GM12878 (cell line): Measurements from ENCODE around the gene UHRF1. TPM values are rescaled to one million over a fixed set of nuclear protein-coding genes. Genes with fewer than 3 reads are reported as not detected.

ENCODE experiments used
- ATAC-seq: fragments of 200-7000 bp; cut with Tn5 transposase; 3 replicates; pipeline ENCODE4 v1.9.1; 2020; ENCODE audit warnings: mild to moderate bottlenecking, moderate library complexity
- BruUV-seq: library from RNA; stranded (reverse); fragments of 400-500 nt; replicated peaks from 2 replicates; lab custom pipeline; 2021; lab: Mats Ljungman, UMichigan
- CTCF ChIA-PET: fragments of 300-600 bp; sonication (Branson Sonifier 250); formaldehyde crosslinking; extraction: SDS; loops from one replicate; lab custom pipeline; 2021; ENCODE audit warnings: inconsistent platforms; lab: Yijun Ruan, JAX
- POLR2A ChIA-PET: fragments of 350-600 bp; formaldehyde crosslinking; extraction: SDS; loops from one replicate; lab custom pipeline; 2021; ENCODE audit warnings: inconsistent platforms; lab: Charles Lee
- RAD21 ChIA-PET: fragments of 300-600 bp; sonication (Branson Sonifier 250); formaldehyde crosslinking; loops from one replicate; lab custom pipeline; 2023; ENCODE audit warnings: antibody characterized with exemption; ENCODE audit not compliant: unreplicated experiment; lab: Charles Lee
- SMC1A ChIA-PET: fragments of 300-600 bp; sonication (Branson Sonifier 250); formaldehyde crosslinking; loops from one replicate; lab custom pipeline; 2023; ENCODE audit not compliant: unreplicated experiment, uncharacterized antibody; lab: Charles Lee
- DNase-seq: peaks from one replicate; pipeline ENCODE4 v3.0.0-alpha.2; 2011; ENCODE audit warnings: low read depth, low spot score
- FAIRE-seq: peaks from 3 replicates; lab custom pipeline; 2011; peaks lifted over from hg19 to GRCh38; lab: Jason Lieb, UNC
- H2AFZ ChIP-seq: 2 replicates; pipeline ENCODE4 v1.6.0; 2011; ENCODE audit warnings: low read depth, low read length, control low read depth; ENCODE audit not compliant: control insufficient read depth
- H3K27ac ChIP-seq: 2 replicates; pipeline ENCODE4 v1.5.1; 2011; ENCODE audit warnings: control low read depth; ENCODE audit not compliant: control insufficient read depth, insufficient read depth
- H3K27me3 ChIP-seq, 2 experiments: replicated peaks in 1 of 2; 2 replicates each; pipeline versions ENCODE4 v1.6.0 to v1.6.1; 2011; ENCODE audit warnings: low read length in 1 of 2; ENCODE audit not compliant: control insufficient read depth in 2 of 2, insufficient read depth in 2 of 2
- H3K36me3 ChIP-seq, 2 experiments: 2 replicates each; pipeline ENCODE4 v1.5.1; 2011; ENCODE audit warnings: low read length in 1 of 2; ENCODE audit not compliant: control insufficient read depth in 2 of 2, insufficient read depth in 2 of 2
- H3K4me1 ChIP-seq: 2 replicates; pipeline ENCODE4 v1.6.1; 2011; ENCODE audit warnings: mild to moderate bottlenecking, low read length, moderate library complexity, mixed read lengths; ENCODE audit not compliant: control insufficient read depth, insufficient read depth
- H3K4me2 ChIP-seq: 2 replicates; pipeline ENCODE4 v1.6.0; 2011; ENCODE audit warnings: control low read depth; ENCODE audit not compliant: control insufficient read depth, insufficient read depth
- H3K4me3 ChIP-seq: fragments of 200-600 bp; sonication (generic); 2 replicates; pipeline ENCODE4 v1.5.1; 2016
- H3K79me2 ChIP-seq: 2 replicates; pipeline ENCODE4 v1.6.0; 2011; ENCODE audit warnings: low read length; ENCODE audit not compliant: control insufficient read depth, insufficient read depth
- H3K9ac ChIP-seq: 2 replicates; pipeline ENCODE4 v1.8.0; 2011; ENCODE audit warnings: low read length, control low read depth, mixed read lengths; ENCODE audit not compliant: control insufficient read depth, insufficient read depth
- H3K9me3 ChIP-seq: replicated peaks from 3 replicates; pipeline ENCODE4 v1.5.1; 2011; ENCODE audit warnings: mild to moderate bottlenecking, low read length; ENCODE audit not compliant: control insufficient read depth, insufficient read depth
- H4K20me1 ChIP-seq: 2 replicates; pipeline ENCODE4 v1.6.0; 2011; ENCODE audit not compliant: control insufficient read depth, insufficient read depth
- CBX5 ChIP-seq: sonication (generic); IDR thresholded peaks from 2 replicates; pipeline ENCODE4 v1.6.1; 2016; ENCODE audit warnings: low read depth, moderate library complexity, mild to moderate bottlenecking, inconsistent platforms
- CEBPZ ChIP-seq: fragments of 150-350 bp; IDR thresholded peaks from 2 replicates; pipeline ENCODE4 v1.6.1; 2016; ENCODE audit warnings: low read depth, low read length
- CUX1 ChIP-seq: IDR thresholded peaks from 2 replicates; pipeline ENCODE4 v1.6.1; 2012; ENCODE audit warnings: improper control_type of control experiment, low read depth, low read length; ENCODE audit not compliant: insufficient replicate concordance
- HDAC2 ChIP-seq: fragments of 200-600 bp; sonication (generic); IDR thresholded peaks from 2 replicates; pipeline ENCODE4 v1.6.1; 2017
- HSF1 ChIP-seq: fragments of 150-350 bp; IDR thresholded peaks from 2 replicates; pipeline ENCODE4 v1.6.1; 2014; ENCODE audit warnings: mild to moderate bottlenecking, low read depth, low read length
- NFYB ChIP-seq: IDR thresholded peaks from 2 replicates; pipeline ENCODE4 v1.6.1; 2011; ENCODE audit warnings: low read depth, mild to moderate bottlenecking, low read length, improper control_type of control experiment, moderate library complexity; ENCODE audit not compliant: insufficient read depth
- POLR2A ChIP-seq: IDR thresholded peaks from 2 replicates; pipeline ENCODE4 v1.6.1; 2011; ENCODE audit warnings: low read depth, mild to moderate bottlenecking, low read length
- REST ChIP-seq: IDR thresholded peaks from 2 replicates; pipeline ENCODE4 v1.6.1; 2012; ENCODE audit warnings: mild to moderate bottlenecking, low read depth, low read length
- ZNF217 ChIP-seq: fragments of 450-650 bp; IDR thresholded peaks from 2 replicates; pipeline ENCODE4 v1.6.1; 2017; ENCODE audit warnings: antibody characterized with exemption, mild to moderate bottlenecking
- ZZZ3 ChIP-seq: IDR thresholded peaks from 2 replicates; pipeline ENCODE4 v1.6.1; 2011; ENCODE audit warnings: low read depth; ENCODE audit not compliant: control insufficient read depth, insufficient read length
- WGBS: methylation state at CpG from one replicate; pipeline ENCODE4 v1.1.6; 2016; ENCODE audit warnings: low lambda C conversion rate; ENCODE audit not compliant: insufficient replicate concordance, insufficient coverage; ENCODE audit errors: missing lambda C conversion rate; 5-methylcytosine and 5-hydroxymethylcytosine counted together
- in situ Hi-C: fragments of 300-500 bp; cut with MboI; formaldehyde crosslinking; loops from 9 replicates; pipeline ENCODE4 v1.14.3; 2018; ENCODE audit warnings: mixed read lengths
- intact Hi-C: fragments of 100-400 bp; cut with micrococcal nuclease; formaldehyde crosslinking; loops from one replicate; pipeline ENCODE4 v1.14.2; 2022; ENCODE audit not compliant: unreplicated experiment
- polyA plus RNA-seq, 11 experiments: library from polyadenylated mRNA; depleted of rRNA in 4 of 11; unstranded in 6 of 11; stranded (reverse) in 5 of 11; fragments of >200 nt; fragmentation: Nextera tagmentation in 4 of 11; fragmentation: Illumina TruSeq in 1 of 11; extraction: Ambion mirVana in 4 of 11; extraction: Trizol in 1 of 11; gene quantifications; 1 replicate in 1 of 11; 2 replicates in 10 of 11; pipeline versions ENCODE4 v1.2.1 to v1.2.3, GENCODE V29; 2011 to 2016; ENCODE audit warnings: inconsistent platforms in 2 of 11, missing spikeins in 2 of 11, low read depth in 1 of 11
- total RNA-seq, 4 experiments: library from RNA; depleted of rRNA in 3 of 4; stranded (reverse); fragments of >200 nt in 3 of 4; fragmentation: Illumina TruSeq in 1 of 4; extraction: Trizol in 1 of 4; gene quantifications; 2 replicates each; pipeline versions ENCODE4 v1.2.1 to v1.2.3, GENCODE V29; 2013 to 2021

UHRF1 gene
- total and polyA plus RNA-seq, 10 of the 15 experiments (the other 5 are each of a cell fraction or from before 2014, with no cell fraction given) = 13.0 to 109 (median 37.7) TPM

GRCh38 chr19:4873930-4874329 lies 35.4 kb upstream of the UHRF1 start:
- ChIA-PET SMC1A (interaction anchor here (1.1 to 5.6 kb wide), 3 partner anchors 38 to 156 kb away, joined by 3 to 49 read pairs (median 3); no protein-coding TSS in a partner anchor), RAD21 (interaction anchor here (1.3 to 8.5 kb wide), 2 partner anchors 39 to 157 kb away, joined by 9 to 79 read pairs; no protein-coding TSS in a partner anchor), CTCF (interaction anchor here (0.8 to 11.0 kb wide), 5 partner anchors 39 to 271 kb away, joined by 3 to 171 read pairs (median 3); no protein-coding TSS in a partner anchor), POLR2A (no interaction called here)
- in situ Hi-C loops (loop anchor here (5.0 kb wide), 2 partner anchors 38 to 158 kb away; no protein-coding TSS in a partner anchor), intact Hi-C loops (no loop called here)
- Histone ChIP-seq H3K4me2 (no peak overlapping the region), H3K4me3 (no peak overlapping the region), H3K9ac (no peak overlapping the region), H2AFZ (no peak overlapping the region), H3K36me3 (no peaks in the 10 kb centered on the region), H4K20me1 (no peaks in the 10 kb centered on the region), H3K4me1 (peaks cover 6% of the 10 kb centered on the region), H3K27me3 (no peaks in the 10 kb centered on the region), H3K9me3 (no peaks in the 10 kb centered on the region), H3K79me2 (no peaks in the 10 kb centered on the region), H3K27ac (no peak overlapping the region)
- DNase-seq (no peak), FAIRE-seq (no peak), ATAC-seq (no peak)
- no TSS peak for BruUV-seq
- 63% methylated on average over 3 of the region's 3 CpGs for WGBS
- TF ChIP-seq CUX1 = no peak
- no peak for TF ChIP-seq CEBPZ
- TF ChIP-seq POLR2A = no peak
- no peak for TF ChIP-seq HSF1
- TF ChIP-seq ZNF217 = no peak
- TF ChIP-seq NFYB = no peak
- no peak for TF ChIP-seq ZZZ3
- TF ChIP-seq HDAC2 = no peak
- TF ChIP-seq REST = no peak
- TF ChIP-seq CBX5 = no peak
